Measurements from ENCODE around the gene GAST.

Gene GAST

DNA sequence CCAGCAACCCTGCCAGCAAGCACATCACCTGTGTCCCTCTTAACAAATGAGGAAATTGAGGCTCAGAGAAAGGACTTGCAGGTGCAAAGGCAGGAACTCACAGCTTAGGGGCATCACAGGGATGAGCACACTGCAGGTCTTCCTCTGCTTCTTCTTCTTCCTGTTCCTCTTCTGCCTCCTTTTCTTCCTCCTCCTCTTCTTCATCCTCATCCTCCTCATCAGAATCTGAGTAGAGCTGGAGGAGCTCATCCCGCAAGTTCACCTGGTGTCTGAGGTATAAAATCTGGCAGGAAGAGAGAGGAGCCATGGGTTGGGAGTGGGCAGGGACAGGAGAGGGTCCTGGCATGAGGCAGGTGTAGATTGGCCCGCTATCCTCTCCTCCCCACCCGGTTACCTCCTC, 19.7 kb downstream of the GAST start:
- Histone ChIP-seq H3K27me3 (peaks cover 4 to 59% of the 10 kb centered on the region in 2 donors), H3K9me3 (no peaks in the 10 kb centered on the region), H3K4me1 (peaks cover 0 to 19% (median 13%) of the 10 kb centered on the region in 4 donors), H3K36me3 (no peaks in the 10 kb centered on the region), H3K4me3 (no peak overlapping the region), H3K27ac (no peak overlapping the region)
- intact Hi-C loops (cut with DNase I; ENCODE audit: low total_unique reads): loop anchor here (10.0 kb wide), 1 partner anchor 153 kb away; no protein-coding TSS in a partner anchor
- DNase-seq: no peak
- TF ChIP-seq CTCF (IDR thresholded peaks at IDR 0.05): no peak

GRCh38 chr17:41733348-41734138, 21.4 kb downstream of the GAST start:
- intact Hi-C loops (cut with DNase I; ENCODE audit: low total_unique reads): loop anchor here (10.0 kb wide), 1 partner anchor 151 kb away; no protein-coding TSS in a partner anchor
- no peak for DNase-seq
- no peaks in the 10 kb centered on the region for H3K36me3 ChIP-seq
- no peak for TF ChIP-seq CTCF (IDR thresholded peaks at IDR 0.05)
- H3K27ac ChIP-seq: no peak overlapping the region
- H3K4me1 ChIP-seq: peaks cover 0 to 27% (median 13%) of the 10 kb centered on the region in 4 donors
- H3K9me3 ChIP-seq: no peaks in the 10 kb centered on the region
- H3K4me3 ChIP-seq: peak overlapping the region in 1 of 2 donors; percentile 45
- peaks cover 4 to 65% of the 10 kb centered on the region in 2 donors for H3K27me3 ChIP-seq

DNA sequence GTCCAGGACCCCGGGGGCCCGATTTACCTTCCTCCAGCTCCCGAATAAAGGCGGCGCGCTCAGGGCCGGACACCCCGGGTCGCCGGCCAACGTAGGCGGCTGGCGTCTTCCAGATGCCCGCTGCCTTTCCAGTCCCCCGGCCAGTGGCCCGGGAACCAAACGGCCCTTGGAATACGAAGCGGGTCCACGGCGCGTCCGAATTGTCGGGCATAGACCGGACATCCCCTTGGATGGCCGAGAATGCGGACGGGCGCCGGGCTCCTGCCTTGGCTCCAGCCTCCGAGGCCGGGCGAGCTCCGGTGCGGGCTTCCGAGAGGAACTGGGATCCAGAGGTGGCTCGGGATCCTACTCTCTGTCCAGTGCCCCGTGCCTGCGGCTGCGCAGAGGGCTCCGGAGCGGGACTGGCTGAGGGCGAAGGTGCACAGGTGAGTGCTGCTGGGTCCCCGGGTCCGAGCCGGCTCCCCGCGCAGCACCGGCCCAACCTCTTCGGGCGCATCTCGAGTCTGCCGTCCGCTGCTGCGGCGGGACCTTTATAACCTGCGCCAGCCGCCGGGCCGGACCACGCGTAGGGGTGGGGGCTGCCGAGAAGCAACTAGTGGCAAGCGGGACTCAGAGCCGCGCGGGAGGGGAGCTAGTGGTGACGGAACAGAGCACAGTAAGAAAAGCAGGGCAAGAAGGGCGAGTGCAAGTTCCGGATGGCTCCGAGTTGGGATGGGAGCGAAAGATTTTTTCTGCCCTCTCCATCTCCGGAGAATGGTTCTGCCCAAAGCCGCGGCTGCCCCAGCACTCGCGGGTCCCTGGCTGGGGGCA, 22.2 kb downstream of the GAST start, which contains the start of gene HAP1:
TSS of gene HAP1 (minus strand) at position 505 of the 810 bp plus-strand sequence. CDS start at position 496, 9 bp downstream.
- Histone ChIP-seq H3K27me3 (peaks cover 4 to 64% of the 10 kb centered on the region in 2 donors), H3K36me3 (no peaks in the 10 kb centered on the region), H3K4me1 (peaks cover 0 to 27% (median 13%) of the 10 kb centered on the region in 4 donors), H3K4me3 (peak within 1 kb of the TSS in 1 of 2 donors; percentile 45), H3K27ac (no peak within 1 kb of the TSS), H3K9me3 (no peaks in the 10 kb centered on the region)
- intact Hi-C loops (cut with DNase I; ENCODE audit: low total_unique reads): loop anchor here (10.0 kb wide), 1 partner anchor 150 kb away; no protein-coding TSS in a partner anchor
- no peak for TF ChIP-seq CTCF (IDR thresholded peaks at IDR 0.05)
- DNase-seq: no peak

DNA sequence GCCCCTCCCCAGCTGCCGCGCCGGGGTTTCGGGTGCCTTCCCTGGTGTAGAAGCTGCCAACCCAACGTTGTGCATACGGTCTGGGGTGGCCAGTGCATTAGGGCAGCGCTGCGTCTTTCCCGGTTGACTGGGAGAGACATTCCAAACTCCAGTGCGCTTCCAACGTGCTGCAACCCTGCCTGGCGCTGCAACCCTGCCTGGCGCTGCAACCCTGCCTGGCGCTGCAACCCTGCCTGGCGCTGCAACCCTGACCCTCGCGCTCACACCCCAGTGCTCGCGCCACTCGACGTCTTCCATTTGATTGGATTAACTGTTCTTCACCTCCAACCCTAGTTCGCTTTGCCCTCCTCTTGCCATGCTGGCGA, 22.8 kb downstream of the GAST start:
- Histone ChIP-seq H3K4me3 (peak overlapping the region in 1 of 2 donors; percentile 45), H3K36me3 (no peaks in the 10 kb centered on the region), H3K27ac (no peak overlapping the region), H3K27me3 (peaks cover 4 to 68% of the 10 kb centered on the region in 2 donors), H3K9me3 (no peaks in the 10 kb centered on the region), H3K4me1 (peaks cover 0 to 27% (median 13%) of the 10 kb centered on the region in 4 donors)
- DNase-seq: no peak
- TF ChIP-seq CTCF (IDR thresholded peaks at IDR 0.05): no peak
- intact Hi-C loops (cut with DNase I; ENCODE audit: low total_unique reads): loop anchor here (10.0 kb wide), 1 partner anchor 150 kb away; no protein-coding TSS in a partner anchor

GRCh38 chr17:41735744-41736143, 23.6 kb downstream of the GAST start:
- no peak for TF ChIP-seq CTCF (IDR thresholded peaks at IDR 0.05)
- H3K36me3 ChIP-seq: no peaks in the 10 kb centered on the region
- H3K9me3 ChIP-seq: no peaks in the 10 kb centered on the region
- no peak for DNase-seq
- peaks cover 4 to 71% of the 10 kb centered on the region in 2 donors for H3K27me3 ChIP-seq
- no peak overlapping the region for H3K4me3 ChIP-seq
- H3K27ac ChIP-seq: no peak overlapping the region
- H3K4me1 ChIP-seq: peaks cover 0 to 27% (median 13%) of the 10 kb centered on the region in 4 donors
- intact Hi-C loops (cut with DNase I; ENCODE audit: low total_unique reads): loop anchor here (10.0 kb wide), 1 partner anchor 149 kb away; no protein-coding TSS in a partner anchor
